Skin epidermis (tissue), 12 donors: ENCODE measurements around the gene GLP1R.

Experiments
- H3K27ac ChIP-seq, 21 experiments: fragments of 200-600 bp; sonication (generic) in 11 of 21; one replicate each; pipeline ENCODE4 v1.5.0; 2020; ENCODE audit warnings: mild to moderate bottlenecking in 3 of 21, inconsistent platforms in 2 of 21, moderate library complexity in 2 of 21
- H3K4me3 ChIP-seq, 7 experiments: fragments of 200-600 bp; sonication (generic) in 2 of 7; one replicate each; pipeline ENCODE4 v1.5.0; 2020; ENCODE audit warnings: inconsistent platforms in 2 of 7, mild to moderate bottlenecking in 2 of 7, moderate library complexity in 1 of 7

Gene GLP1R

DNA sequence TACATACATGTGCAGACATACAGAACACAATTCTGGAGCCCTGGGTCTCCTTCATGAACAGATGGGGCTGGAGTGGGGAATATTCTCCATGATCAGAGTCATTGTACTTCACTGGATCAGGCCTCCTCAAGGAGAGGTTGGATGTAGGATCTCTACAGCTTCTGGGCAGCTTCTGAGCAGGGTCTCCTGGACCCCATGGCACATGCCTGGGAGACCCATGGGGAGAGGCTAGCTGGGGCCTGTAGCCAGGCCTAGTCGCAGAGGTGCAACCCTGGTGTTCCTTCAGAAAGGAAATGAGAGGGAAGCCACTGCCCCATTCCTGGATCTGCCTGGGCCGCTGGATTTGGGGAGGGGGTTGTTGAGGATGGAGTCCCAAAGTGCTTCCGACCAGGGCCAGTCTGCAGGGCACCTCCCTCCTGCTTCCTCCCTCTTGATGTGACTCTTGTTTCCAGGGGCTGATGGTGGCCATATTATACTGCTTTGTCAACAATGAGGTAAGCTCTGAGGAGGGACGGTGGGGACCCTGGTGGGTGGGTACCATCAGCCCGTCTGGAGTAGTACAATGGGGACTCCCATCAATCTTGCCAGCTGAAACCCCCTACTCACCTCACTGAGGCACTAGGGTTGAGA is 31.8 kb downstream of the GLP1R start:
- Histone ChIP-seq H3K27ac (no peak overlapping the region), H3K4me3 (no peak overlapping the region)

DNA sequence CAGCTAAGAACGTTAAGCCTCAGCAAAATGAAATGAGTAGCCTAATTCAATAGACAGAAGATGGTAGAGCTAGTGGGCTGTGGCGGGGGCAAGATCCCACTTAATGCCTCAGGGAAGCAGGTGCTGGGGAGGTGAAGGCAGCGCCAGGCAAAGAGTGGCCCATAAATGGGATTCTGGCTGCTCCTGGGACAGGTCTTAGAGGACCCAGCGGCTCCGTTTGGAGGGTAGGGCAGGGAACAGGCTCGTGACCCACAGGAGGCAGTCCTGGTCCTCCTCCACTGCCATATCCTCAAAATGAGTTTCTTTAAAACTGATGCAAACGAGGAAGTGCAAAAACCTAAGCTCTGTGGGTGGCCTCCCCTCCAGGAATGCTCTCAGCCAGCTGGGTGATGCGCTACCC is 33.7 kb downstream of the GLP1R start:
- no peak overlapping the region for H3K27ac ChIP-seq
- no peak overlapping the region for H3K4me3 ChIP-seq

DNA sequence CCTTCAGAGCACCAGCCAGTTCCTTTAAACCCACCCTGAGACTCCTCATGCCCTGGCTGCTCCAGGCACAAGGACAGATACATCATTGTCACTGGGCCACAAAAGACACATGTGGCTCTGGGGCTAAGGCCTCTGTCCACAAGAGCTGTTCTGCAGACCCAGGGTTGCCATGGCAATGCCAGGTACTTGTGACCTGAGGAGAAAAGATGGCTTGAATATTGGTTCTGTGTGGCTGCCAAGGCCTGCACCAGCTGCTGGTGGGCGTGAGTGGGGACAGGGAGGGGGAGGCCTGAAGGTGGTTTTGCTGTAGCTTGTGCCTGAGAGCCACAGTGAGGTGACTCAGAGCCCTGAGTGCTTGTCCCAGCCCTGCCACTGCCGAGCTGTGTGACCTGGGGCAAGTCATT is 34.7 kb downstream of the GLP1R start:
- Histone ChIP-seq H3K27ac (no peak overlapping the region), H3K4me3 (no peak overlapping the region)

DNA sequence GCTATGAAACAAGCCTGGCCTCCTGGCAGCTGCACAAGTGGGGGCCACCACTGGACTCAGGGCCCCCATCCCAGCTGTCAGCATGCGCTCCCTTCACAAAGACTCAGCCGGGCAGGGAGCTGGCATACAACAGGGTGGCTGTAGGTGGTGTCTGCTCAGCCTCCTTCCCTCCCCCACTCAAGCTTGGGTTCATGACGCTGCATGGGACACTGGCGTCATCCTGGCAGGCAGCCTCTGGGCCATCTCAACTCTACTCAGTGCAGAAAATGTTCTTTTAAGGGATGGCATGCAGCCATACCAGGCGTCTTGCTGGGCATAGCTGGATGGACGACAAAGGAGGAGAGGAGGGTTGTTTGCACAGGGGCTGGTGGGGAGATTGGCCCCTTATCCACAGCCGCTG is 35.9 kb downstream of the GLP1R start:
- no peak overlapping the region for H3K4me3 ChIP-seq
- no peak overlapping the region for H3K27ac ChIP-seq

DNA sequence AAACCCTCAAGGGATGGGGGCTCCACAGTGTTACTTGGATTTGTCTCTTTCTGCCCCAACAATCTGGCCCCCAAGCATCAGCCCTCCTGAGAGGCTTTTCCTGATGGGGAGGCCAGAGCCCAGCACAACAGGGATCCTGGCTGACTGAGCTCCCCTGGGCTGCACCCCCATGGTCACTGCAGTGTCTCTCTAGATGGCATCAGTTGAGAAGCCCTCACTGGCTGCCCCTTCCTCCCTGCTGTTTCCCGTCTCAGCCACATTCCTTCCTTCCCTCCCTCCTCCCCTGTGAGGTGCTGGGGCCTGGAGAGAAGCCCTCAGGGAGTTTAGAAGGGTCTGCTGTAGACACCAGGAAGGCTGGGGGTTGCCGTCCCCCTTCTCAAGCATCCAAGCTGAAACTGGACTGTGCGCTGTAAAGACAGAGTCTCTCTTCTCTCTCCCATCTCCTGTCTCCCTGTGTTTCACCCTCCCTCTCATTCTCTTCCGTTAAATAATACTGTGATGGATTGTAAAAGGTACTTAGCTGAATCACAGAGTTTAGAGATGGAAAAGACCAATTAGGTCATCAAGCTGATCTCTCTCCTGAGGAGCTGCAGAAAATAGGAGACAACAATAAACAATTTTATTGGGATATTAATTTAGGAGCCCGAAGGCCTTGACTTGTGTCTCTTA is 36.7 kb downstream of the GLP1R start:
- Histone ChIP-seq H3K27ac (no peak overlapping the region), H3K4me3 (no peak overlapping the region)

DNA sequence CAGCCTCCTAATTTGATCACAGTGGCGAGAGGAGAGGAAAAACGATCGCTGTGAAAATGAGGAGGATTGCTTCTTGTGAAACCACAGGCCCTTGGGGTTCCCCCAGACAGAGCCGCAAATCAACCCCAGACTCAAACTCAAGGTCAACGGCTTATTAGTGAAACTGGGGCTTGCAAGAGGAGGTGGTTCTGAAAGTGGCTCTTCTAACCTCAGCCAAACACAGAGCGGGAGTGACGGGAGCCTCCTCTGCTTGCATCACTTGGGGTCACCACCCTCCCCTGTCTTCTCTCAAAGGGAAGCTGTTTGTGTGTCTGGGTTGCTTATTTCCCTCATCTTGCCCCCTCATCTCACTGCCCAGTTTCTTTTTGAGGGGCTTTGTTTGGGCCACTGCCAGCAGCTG is 37.7 kb downstream of the GLP1R start:
- H3K4me3 ChIP-seq, result no peak overlapping the region
- H3K27ac ChIP-seq, result no peak overlapping the region

DNA sequence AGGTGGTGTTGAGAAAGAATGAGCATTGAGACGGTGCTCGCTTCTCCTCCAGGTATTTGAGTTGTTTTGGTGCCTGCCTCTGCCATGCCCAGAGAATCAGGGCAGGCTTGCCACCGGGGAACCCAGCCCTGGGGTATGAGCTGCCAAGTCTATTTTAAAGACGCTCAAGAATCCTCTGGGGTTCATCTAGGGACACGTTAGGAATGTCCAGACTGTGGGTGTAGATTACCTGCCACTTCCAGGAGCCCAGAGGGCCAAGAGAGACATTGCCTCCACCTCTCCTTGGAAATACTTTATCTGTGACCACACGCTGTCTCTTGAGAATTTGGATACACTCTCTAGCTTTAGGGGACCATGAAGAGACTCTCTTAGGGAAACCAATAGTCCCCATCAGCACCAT is 38.1 kb downstream of the GLP1R start:
- Histone ChIP-seq H3K4me3 (no peak overlapping the region), H3K27ac (no peak overlapping the region)

DNA sequence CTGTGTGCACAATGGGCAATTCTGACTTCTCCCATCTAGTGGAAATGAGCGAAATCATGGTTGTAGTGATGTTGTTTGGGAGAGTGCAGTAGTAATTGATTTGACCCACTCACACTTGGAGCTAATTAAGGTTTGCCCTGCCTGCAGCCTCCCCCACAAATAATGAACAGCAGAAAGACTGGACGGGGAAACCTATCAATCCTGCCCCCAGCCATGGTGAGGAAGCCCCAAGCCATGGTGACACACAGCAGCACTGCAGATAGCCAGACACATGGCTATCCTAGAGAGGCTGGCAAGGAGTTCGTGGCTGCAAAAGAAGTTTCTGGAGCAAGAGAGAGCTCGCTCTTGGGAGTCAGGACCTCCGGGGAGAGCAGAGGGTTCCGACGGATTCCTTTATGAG is 38.6 kb downstream of the GLP1R start:
- Histone ChIP-seq H3K4me3 (no peak overlapping the region), H3K27ac (no peak overlapping the region)

DNA sequence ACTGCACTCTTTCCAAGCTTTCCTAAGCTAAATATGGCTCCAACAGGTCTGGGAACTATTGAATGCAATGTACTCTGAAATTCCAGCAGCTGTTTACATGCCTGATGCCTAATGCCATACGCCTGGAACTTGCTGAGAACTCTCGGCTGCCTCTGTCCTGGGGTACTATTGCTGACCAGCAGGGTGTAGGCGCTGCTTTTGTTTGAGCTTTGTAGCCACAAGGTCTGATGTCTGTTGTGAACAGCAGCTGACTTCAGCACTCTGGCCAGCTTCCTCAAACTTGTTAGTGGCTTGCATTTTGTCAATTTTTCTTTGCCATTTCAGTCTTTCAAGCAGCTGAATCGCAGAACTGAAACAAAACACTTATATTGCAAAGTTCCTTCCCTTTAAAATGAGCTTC is 39.8 kb downstream of the GLP1R start:
- Histone ChIP-seq H3K27ac (no peak overlapping the region), H3K4me3 (no peak overlapping the region)

DNA sequence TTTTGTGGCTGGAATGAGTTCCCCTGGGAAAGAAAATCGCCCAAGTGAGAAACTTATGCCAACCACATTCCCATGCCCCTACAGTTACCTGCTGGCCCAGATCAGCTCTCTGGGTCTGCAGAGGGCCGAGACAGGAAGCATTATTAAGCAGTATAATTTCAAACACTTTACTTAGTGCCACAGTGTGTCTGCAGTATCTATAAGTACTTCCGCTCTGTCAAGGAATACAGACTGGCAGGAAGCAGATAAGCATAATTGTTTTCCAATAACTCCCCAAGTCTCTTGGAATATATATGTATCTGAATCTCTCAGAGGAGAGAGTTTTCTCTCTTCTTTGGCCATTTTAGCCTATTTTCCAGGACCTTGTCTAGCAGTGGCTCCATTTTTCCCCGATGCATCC is 41.5 kb downstream of the GLP1R start:
- no peak overlapping the region for H3K4me3 ChIP-seq
- H3K27ac ChIP-seq, result no peak overlapping the region

DNA sequence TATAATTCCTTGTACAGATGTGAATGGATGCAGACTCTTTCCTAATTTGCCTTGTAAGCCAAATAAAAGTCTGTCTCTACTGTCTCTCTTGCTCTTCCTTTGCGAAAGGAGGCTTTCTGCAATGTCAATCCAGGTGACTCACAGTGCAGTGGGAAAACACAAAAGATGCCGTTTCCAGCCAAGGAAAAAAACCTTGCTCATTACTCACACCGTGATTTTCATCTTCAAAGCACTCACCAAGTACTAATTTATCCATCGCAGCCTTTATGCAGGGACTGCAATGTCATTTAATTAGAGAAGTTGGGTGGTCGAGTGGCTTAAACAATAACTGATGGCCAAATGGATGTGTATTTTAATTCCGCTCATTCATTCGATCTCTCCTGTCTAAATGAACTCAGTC is 42.6 kb downstream of the GLP1R start:
- H3K4me3 ChIP-seq, result no peak overlapping the region

DNA sequence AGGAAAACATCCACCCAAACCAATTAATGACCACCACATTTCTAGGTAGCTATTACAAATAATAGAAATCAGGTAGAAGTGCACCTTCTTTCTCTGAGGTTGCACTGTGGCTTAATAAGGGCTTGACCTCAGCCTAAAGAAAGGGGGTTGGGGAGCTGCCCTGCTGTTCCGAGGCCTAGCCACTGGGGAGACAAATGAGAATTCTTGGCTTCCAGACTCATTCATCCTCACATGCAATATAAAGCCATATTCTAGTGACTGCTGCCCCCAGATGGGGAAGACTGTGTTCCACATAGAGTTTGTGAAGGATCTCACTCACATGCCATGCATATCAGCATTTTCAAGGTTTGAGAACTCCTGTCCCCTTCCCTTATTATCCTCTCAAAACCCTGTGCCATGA is 43.5 kb downstream of the GLP1R start:
- H3K4me3 ChIP-seq, result no peak overlapping the region
- H3K27ac ChIP-seq, result no peak overlapping the region

More for the DNA sequence above, 42.6 kb downstream of the GLP1R start:
- no peak overlapping the region for H3K27ac ChIP-seq

DNA sequence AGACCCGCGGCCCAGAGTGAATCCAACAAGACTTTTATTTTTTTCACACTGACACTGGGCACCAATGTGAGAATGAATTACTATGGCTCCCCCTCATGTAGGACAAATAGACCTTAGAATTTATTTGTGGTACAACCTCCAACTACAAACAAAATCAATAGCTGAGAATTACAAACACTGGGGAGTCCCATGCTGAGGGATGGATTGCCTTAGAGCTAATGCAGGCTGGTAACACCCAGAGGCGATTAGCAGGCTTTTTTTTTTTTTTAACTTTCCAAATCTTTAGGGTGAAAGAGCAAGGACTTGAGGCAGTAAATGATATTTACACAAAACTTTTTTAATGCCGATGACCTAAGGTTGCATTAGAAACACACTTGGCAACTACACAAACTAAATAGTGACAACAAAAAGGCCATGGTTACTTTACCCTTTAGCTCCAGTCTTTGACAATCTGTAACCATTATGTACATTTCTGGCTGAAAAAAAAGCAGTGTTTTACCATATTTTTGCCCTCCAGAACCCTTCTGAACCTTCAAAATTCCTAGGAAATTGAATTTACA is 44.6 kb downstream of the GLP1R start:
- Histone ChIP-seq H3K27ac (no peak overlapping the region), H3K4me3 (no peak overlapping the region)

DNA sequence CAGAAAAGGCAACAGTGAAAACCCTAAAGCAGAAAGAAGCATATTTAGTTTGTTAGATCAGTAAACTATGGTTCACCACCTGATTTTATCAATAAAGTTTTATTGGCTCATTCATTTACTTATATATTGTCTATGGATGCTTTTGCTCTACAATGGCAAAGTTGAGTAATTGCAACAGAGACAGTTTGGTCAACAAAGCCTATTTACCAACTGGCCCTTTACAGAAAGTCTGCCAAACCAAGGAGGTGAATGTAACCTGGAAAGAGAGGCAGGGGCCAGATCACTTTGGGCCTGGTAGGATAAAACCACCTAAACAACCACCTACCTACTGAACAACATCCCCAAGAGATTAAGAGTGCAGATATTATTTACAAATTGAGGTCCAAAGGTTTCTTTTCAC is 47.0 kb downstream of the GLP1R start:
- H3K27ac ChIP-seq, result no peak overlapping the region
- H3K4me3 ChIP-seq, result no peak overlapping the region

DNA sequence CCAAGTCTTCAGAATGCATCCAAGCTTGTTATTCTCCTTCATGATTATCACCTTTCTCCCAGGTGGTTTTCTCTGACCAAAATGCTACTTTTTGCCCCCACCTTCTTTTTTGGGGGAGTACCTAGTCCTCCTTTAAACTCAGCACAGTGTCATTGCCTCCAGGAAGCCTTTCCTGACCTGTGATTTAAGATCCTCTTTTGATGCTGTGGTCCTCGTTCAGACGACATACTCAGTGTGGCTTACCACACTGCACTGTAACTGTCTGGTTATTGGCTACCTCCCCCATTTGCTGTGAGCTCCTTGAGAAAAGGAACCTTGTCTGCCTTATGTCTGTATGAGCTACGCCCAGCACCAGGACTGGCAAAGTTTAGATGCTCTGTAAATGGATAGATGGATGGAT is 51.8 kb downstream of the GLP1R start:
- H3K4me3 ChIP-seq, result no peak overlapping the region
- H3K27ac ChIP-seq, result no peak overlapping the region

DNA sequence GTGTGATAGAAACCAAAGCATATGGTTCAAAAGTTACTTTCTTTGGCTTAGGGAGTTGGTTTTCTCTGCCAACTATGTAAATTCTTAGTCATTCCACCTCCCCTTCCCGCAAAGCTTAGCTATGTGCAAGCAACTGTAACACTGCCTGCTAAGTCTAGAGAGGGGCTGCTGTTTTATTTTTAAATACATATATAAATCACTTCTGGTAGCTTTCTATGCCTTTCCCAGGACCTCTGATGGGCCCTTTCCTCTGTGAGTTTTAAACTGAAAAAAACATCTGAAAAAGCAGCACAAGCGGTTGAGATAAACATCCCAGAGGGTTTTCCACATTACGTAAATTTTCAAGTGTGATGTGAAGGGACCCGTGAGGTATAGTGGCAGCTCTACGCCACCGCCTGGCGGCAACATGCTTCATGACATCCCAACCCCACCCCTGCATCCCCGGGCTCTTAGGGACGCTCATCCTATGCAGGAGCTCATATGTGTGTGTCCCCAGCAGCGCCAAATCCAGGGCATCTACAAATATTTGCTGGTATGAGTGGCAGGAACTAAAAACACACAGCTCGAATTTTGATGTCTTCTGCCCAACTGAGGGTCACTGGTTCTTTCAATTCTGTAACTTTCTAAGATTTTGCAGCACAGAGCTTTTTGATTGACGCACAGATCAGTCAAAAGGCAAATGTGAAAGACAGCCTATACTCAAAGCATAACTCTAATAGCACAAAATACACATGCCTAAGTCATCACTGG is 53.7 kb downstream of the GLP1R start:
- no peak overlapping the region for H3K4me3 ChIP-seq
- H3K27ac ChIP-seq, result no peak overlapping the region

DNA sequence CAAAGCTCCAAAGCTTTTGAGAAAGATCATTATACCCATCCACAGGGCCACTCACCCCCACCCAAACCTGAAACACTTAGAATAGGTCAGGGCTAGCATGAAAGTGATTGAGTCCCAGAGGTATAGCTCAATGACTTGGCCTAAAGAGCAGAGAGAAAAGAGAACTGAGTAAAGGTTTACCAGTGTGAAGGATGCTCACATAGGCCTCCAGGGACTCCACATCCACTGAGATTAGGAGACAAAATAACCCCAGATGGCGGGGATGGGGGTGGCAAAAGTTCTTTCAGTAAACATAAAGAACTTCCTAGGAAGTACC is 54.2 kb downstream of the GLP1R start:
- no peak overlapping the region for H3K27ac ChIP-seq
- H3K4me3 ChIP-seq, result no peak overlapping the region

DNA sequence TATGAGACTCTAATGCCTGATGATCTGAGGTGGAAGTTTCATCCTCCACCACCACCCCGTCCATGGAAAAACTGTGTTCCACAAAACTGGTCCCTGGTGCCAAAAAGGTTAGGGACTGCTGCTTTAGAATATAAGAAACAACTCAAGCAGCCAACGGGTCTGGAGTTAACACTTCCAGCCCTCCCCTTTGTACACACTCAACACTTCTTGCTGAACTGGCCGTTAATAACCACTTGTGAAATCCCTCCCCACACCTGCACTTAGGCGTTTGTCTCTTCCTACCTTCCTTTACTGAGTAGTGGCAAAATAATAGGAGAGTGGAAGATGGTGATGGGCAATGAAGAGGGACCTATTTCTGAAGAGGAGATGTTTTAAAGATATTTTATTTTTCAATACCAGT is 55.9 kb downstream of the GLP1R start:
- Histone ChIP-seq H3K4me3 (no peak overlapping the region), H3K27ac (no peak overlapping the region)

DNA sequence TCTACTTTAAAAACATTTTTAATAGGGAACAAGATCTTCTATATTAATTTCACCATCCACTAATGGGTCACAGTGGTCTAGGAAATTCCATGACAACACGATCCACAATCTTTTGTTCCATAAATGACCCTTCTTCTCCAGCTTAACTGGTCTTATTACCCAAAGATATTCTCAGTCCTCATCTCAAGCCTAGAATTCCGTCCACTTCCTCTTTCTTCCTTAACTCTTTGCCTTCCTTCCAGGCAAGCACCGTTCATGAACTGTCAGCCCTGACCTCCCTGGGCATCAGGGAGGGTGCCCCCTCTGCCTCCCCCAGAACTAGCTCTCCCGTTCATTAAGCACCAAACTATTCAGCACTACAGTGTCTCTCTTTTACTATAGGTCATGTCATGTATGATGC is 58.5 kb downstream of the GLP1R start:
- Histone ChIP-seq H3K4me3 (no peak overlapping the region), H3K27ac (no peak overlapping the region)

DNA sequence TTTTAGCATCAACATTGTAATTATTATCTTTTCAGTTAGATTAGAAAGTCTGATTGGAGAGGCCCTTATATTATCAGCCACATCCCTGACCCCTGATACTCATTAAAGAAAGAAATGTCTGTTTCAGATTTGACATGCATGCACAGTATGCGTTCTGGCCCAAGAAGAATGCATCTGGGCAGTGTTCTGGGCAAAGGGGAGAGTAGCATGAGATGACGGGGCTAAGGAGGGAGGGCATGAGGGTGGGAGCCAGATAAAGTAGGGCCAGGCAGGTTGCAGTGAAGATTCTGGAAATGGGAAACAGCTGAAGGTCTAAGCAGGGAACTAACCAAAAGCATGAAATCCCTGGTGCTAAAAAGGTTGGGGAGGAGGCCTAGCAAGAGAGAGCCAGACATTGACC is 59.1 kb downstream of the GLP1R start:
- Histone ChIP-seq H3K27ac (no peak overlapping the region), H3K4me3 (no peak overlapping the region)
